Measurements from ENCODE around the gene DNAJC21. TPM values are rescaled to one million over a fixed set of nuclear protein-coding genes. Genes with fewer than 3 reads are reported as not detected.

DNAJC21 gene
- total and polyA plus RNA-seq, 10 of the 15 experiments (the other 5 are each of a cell fraction or from before 2014, with no cell fraction given), result 9.2 to 53.5 (median 23.7) TPM

DNA sequence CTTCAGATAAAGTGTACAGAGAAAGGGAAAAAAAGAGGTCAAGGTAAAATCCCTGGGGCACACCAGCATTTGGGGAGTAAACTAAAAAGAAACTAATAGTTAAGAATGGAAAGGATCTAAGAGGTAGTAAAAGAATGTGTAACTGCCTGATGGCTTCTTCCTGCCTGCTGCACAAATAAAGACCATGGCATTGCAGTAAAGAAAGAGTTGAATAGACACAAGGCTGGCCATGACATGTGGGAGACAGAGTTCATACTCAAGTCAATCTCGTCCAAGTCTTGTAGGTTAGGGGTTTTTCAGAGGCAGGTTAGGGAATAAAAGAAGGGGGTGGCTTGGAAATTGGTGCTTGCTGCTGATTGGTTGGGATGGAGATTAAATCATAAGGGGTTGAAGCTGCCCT lies 57.6 kb downstream of the DNAJC21 start (continued):
- TF ChIP-seq MEF2A (IDR thresholded peaks at IDR 0.05; ENCODE audit: insufficient read depth, low read depth, low read length), result no peak

- BruUV-seq (replicated peaks), result no TSS peak
- SMC1A ChIA-PET (ENCODE audit: uncharacterized antibody, unreplicated experiment), result no interaction called here
Observed at GRCh38 chr5:34991486-34992238, 62.3 kb downstream of the DNAJC21 start.

DNA sequence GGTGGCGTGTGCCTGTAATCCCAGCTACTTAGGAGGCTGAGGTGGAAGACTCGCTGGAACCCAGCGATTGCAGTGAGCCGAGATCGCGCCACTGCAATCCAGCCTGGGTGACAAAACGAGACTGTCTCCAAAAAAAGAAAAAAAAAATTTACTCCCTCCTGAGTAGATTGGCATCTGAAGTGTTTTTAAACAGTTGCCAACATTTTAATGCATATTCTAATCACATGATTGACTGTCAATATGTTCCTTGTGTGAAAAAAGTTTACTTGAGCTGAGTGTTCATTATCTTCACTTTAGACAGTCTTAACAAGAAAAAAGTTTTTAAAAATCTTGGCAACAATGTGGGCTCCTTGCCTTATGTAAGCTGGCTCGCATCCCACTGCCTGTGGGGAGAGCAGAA lies 64.6 kb downstream of the DNAJC21 start:
- DNase-seq (ENCODE audit: low read depth, low spot score) (no peak), FAIRE-seq (no peak), ATAC-seq (no peak)
- Histone ChIP-seq H3K9me3 (replicated peaks; ENCODE audit: control insufficient read depth, insufficient read depth, low read length) (no peaks in the 10 kb centered on the region), H3K4me2 (ENCODE audit: control insufficient read depth, insufficient read depth) (no peak overlapping the region), H3K9ac (ENCODE audit: control insufficient read depth, insufficient read depth, low read length) (no peak overlapping the region), H3K27me3 (replicated peaks in 1 of 2; ENCODE audit: control insufficient read depth in 2 of 2, insufficient read depth in 2 of 2, low read length in 1 of 2) (no peaks in the 10 kb centered on the region; a peak in 1 of 4 replicates), H3K79me2 (ENCODE audit: control insufficient read depth, insufficient read depth, low read length) (no peaks in the 10 kb centered on the region), H3K36me3 (ENCODE audit: control insufficient read depth in 2 of 2, insufficient read depth in 2 of 2, low read length in 1 of 2) (no peaks in the 10 kb centered on the region), H2AFZ (ENCODE audit: control insufficient read depth, low read depth, low read length) (no peak overlapping the region), H3K27ac (ENCODE audit: control insufficient read depth, insufficient read depth) (no peak overlapping the region), H3K4me1 (ENCODE audit: control insufficient read depth, insufficient read depth, low read length) (no peaks in the 10 kb centered on the region), H3K4me3 (no peak overlapping the region), H4K20me1 (ENCODE audit: control insufficient read depth, insufficient read depth) (no peaks in the 10 kb centered on the region)
- BruUV-seq (replicated peaks), result no TSS peak
- ChIA-PET SMC1A (ENCODE audit: uncharacterized antibody, unreplicated experiment) (interaction anchor here (1.0 to 1.7 kb wide), 4 partner anchors 9 to 33 kb away, joined by 3 to 6 read pairs (median 4); no protein-coding TSS in a partner anchor), RAD21 (ENCODE audit: unreplicated experiment) (interaction anchor here (0.6 kb wide), 1 partner anchor 101 kb away, joined by 3 read pairs; no protein-coding TSS in a partner anchor), CTCF (interaction anchor here (1.1 to 2.2 kb wide), 2 partner anchors 9 to 442 kb away, joined by 3 to 12 read pairs; no protein-coding TSS in a partner anchor), POLR2A (no interaction called here)
- intact Hi-C loops (cut with micrococcal nuclease; ENCODE audit: unreplicated experiment), result no loop called here
- in situ Hi-C loops (cut with MboI), result no loop called here
- 53% methylated on average over 8 of the region's 8 CpGs for WGBS (ENCODE audit: insufficient coverage, insufficient replicate concordance, low lambda C conversion rate, missing lambda C conversion rate)
- TF ChIP-seq BCL11A (IDR thresholded peaks at IDR 0.05; ENCODE audit: low read depth, low read length) (no peak), ATF3 (IDR thresholded peaks at IDR 0.05; ENCODE audit: borderline replicate concordance, extremely low read depth, low read depth, low read length) (no peak), MLLT1 (IDR thresholded peaks at IDR 0.05) (no peak), PML (IDR thresholded peaks at IDR 0.05; ENCODE audit: low read length) (no peak), HDGF (IDR thresholded peaks at IDR 0.05) (no peak)
- TF ChIP-seq, protein P1, sequence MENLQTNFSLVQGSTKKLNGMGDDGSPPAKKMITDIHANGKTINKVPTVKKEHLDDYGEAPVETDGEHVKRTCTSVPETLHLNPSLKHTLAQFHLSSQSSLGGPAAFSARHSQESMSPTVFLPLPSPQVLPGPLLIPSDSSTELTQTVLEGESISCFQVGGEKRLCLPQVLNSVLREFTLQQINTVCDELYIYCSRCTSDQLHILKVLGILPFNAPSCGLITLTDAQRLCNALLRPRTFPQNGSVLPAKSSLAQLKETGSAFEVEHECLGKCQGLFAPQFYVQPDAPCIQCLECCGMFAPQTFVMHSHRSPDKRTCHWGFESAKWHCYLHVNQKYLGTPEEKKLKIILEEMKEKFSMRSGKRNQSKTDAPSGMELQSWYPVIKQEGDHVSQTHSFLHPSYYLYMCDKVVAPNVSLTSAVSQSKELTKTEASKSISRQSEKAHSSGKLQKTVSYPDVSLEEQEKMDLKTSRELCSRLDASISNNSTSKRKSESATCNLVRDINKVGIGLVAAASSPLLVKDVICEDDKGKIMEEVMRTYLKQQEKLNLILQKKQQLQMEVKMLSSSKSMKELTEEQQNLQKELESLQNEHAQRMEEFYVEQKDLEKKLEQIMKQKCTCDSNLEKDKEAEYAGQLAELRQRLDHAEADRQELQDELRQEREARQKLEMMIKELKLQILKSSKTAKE (IDR thresholded peaks at IDR 0.05; ENCODE audit: low read depth, poor library complexity, severe bottlenecking), result no peak

More at GRCh38 chr5:34991486-34992238, 62.3 kb downstream of the DNAJC21 start:
- H2AFZ ChIP-seq (ENCODE audit: control insufficient read depth, low read depth, low read length), result no peak overlapping the region
- ChIA-PET POLR2A (no interaction called here), RAD21 (ENCODE audit: unreplicated experiment) (no interaction called here), CTCF (interaction anchor here (0.7 to 2.2 kb wide), 3 partner anchors 10 to 34 kb away, joined by 3 to 12 read pairs (median 3); no protein-coding TSS in a partner anchor)
- H3K27me3 ChIP-seq (replicated peaks in 1 of 2; ENCODE audit: control insufficient read depth in 2 of 2, insufficient read depth in 2 of 2, low read length in 1 of 2), result no peaks in the 10 kb centered on the region; a peak in 1 of 4 replicates
- no peak overlapping the region for H3K9ac ChIP-seq (ENCODE audit: control insufficient read depth, insufficient read depth, low read length)
- H3K36me3 ChIP-seq (ENCODE audit: control insufficient read depth in 2 of 2, insufficient read depth in 2 of 2, low read length in 1 of 2), result no peaks in the 10 kb centered on the region
- WGBS (ENCODE audit: insufficient coverage, insufficient replicate concordance, low lambda C conversion rate, missing lambda C conversion rate), result 0% methylated on average over 2 of the region's 2 CpGs
- no peak overlapping the region for H3K4me2 ChIP-seq (ENCODE audit: control insufficient read depth, insufficient read depth)
- H3K79me2 ChIP-seq (ENCODE audit: control insufficient read depth, insufficient read depth, low read length), result no peaks in the 10 kb centered on the region
- H3K27ac ChIP-seq (ENCODE audit: control insufficient read depth, insufficient read depth), result no peak overlapping the region
- ATAC-seq (no peak), FAIRE-seq (no peak), DNase-seq (ENCODE audit: low read depth, low spot score) (no peak)
- H3K4me1 ChIP-seq (ENCODE audit: control insufficient read depth, insufficient read depth, low read length), result no peaks in the 10 kb centered on the region
- intact Hi-C loops (cut with micrococcal nuclease; ENCODE audit: unreplicated experiment) (no loop called here), in situ Hi-C loops (cut with MboI) (no loop called here)
- H3K4me3 ChIP-seq, result no peak overlapping the region
- TF ChIP-seq ATF7 (IDR thresholded peaks at IDR 0.05; ENCODE audit: low read depth) (no peak), KLF5 (IDR thresholded peaks at IDR 0.05; ENCODE audit: partially characterized antibody) (no peak), TCF7 (IDR thresholded peaks at IDR 0.05; ENCODE audit: borderline replicate concordance) (no peak)
- no peaks in the 10 kb centered on the region for H3K9me3 ChIP-seq (replicated peaks; ENCODE audit: control insufficient read depth, insufficient read depth, low read length)
- no peaks in the 10 kb centered on the region for H4K20me1 ChIP-seq (ENCODE audit: control insufficient read depth, insufficient read depth)
